Measurements from ENCODE around the gene ZRANB2. TPM values are rescaled to one million over a fixed set of nuclear protein-coding genes. Genes with fewer than 3 reads are reported as not detected.
A peak's percentile ranks its signal among the peaks of the same experiment; 100 is the strongest.

The ZRANB2 gene, protein sequence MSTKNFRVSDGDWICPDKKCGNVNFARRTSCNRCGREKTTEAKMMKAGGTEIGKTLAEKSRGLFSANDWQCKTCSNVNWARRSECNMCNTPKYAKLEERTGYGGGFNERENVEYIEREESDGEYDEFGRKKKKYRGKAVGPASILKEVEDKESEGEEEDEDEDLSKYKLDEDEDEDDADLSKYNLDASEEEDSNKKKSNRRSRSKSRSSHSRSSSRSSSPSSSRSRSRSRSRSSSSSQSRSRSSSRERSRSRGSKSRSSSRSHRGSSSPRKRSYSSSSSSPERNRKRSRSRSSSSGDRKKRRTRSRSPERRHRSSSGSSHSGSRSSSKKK
- 23.7 and 41.7 TPM in 2 replicates for total RNA-seq (2012; rRNA removed)
- 58.9 and 67.2 TPM in 2 replicates for polyA plus RNA-seq (2012; rRNA removed)
- polyA plus RNA-seq (2012; cell fraction: cytosol; rRNA removed) = 3.0 and 3.7 TPM in 2 replicates
- 13.8 and 232 TPM in 2 replicates for polyA plus RNA-seq (2012; cell fraction: nucleus; rRNA removed; ENCODE audit: low replicate concordance)
- percentile 97 among the genes with signal in this experiment for Bru-seq, nascent RNA
- percentile 92 among the genes with signal in this experiment for BruChase-seq, experiment 1, labeled RNA remaining after a 6-hour chase
- BruChase-seq, experiment 2, labeled RNA remaining after a 2-hour chase = percentile 99 among the genes with signal in this experiment
- long read RNA-seq, transcript ZRANB2-202 (10 exons, 3,078 nt) = minor isoform, 8 of 76 reads
- long read RNA-seq, transcript ZRANB2-201 (11 exons, 2,821 nt) = major isoform, 31 of 76 reads
- long read RNA-seq, partial matches to known transcripts = 25 of 76 reads
- long read RNA-seq, other reads (novel, unspliced or antisense) = 11 of 76 reads

DNA sequence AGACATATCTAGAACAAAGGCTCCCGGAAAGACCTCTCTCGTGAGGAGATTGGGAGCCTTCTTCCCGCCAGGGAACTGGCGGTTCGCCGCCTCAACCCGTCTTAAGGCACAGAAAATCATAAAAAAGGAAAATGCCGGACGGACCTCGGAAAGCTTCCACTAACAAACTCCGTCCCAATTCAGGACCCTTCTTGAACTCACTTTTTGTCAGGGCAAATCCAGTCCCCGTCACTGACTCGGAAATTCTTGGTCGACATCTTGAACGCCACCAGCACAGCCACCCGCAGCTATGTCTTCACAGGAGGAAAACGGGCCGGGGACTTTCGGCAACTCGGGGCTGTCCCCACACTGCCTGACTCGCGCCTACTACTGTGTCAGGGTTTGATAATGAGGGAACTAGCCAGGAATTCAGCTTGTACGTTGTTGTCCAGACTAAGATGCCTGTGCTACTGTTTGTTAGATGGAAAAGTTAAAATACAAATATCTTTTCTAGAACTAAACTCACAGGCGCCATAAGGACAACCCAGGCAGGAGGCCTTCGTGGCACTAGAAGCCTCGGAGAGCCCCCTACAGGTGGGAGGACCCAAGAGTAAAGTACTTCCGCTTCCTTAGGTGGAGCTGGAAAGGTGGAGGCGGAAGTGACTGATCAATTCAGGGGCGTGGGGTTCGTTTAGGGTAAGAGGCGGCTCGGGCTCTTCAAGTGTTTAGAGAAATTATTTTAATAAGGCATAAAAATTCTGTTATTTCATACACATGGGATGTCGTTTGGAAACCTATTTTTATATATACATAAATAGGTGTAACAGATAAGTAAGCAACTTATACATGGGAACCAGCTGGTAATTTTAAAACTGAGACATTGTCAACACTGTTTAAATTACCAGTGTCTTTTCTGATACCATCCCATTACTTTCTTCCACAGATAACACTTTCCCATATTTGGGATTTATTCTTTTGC lies at the start of gene ZRANB2:
ZRANB2 (minus strand) TSS at position 297 of the 958 bp plus-strand sequence; CDS start at position 257, 40 bp downstream.
- peak within 1 kb of the TSS; percentile 62; the same call in 1 of the 2 replicates for H2AK5ac ChIP-seq (ENCODE audit: low read depth, low read length)
- dilution Hi-C loops (cut with HindIII; ENCODE audit: low sequenced_read_pairs, unreplicated experiment) (no loop called here), intact Hi-C loops (cut with micrococcal nuclease) (no loop called here), in situ Hi-C loops (cut with MboI; ENCODE audit: low sequenced_read_pairs) (loop anchor here (25.0 kb wide), 2 partner anchors 956 to 1181 kb away; no protein-coding TSS in a partner anchor)
- H3K18ac ChIP-seq (ENCODE audit: low read depth, low read length) = peak within 1 kb of the TSS; percentile 98
- TF ChIP-seq RCOR1 (IDR thresholded peaks at IDR 0.05; ENCODE audit: insufficient replicate concordance, low read length) (no peak), MAFK (IDR thresholded peaks at IDR 0.05; ENCODE audit: low read depth, low read length) (no peak), RFX5 (IDR thresholded peaks at IDR 0.05; ENCODE audit: low read depth, low read length) (no peak), POLR2A (IDR thresholded peaks at IDR 0.05; ENCODE audit: low read depth, low read length) (peak; percentile 94), RAD21 (IDR thresholded peaks at IDR 0.05; ENCODE audit: low read length) (no peak), SMC3 (IDR thresholded peaks at IDR 0.05; ENCODE audit: low read depth, low read length) (no peak), CEBPB (IDR thresholded peaks at IDR 0.05; ENCODE audit: low read depth, low read length) (peak; percentile 73), MXI1 (IDR thresholded peaks at IDR 0.05; ENCODE audit: borderline replicate concordance, low read depth, low read length) (peak; percentile 71), NFE2L2 (IDR thresholded peaks at IDR 0.05; ENCODE audit: low read depth, low read length) (no peak), MAZ (IDR thresholded peaks at IDR 0.05; ENCODE audit: borderline replicate concordance, low read depth, low read length) (peak; percentile 58; the same call in 1 of the 2 replicates)
- TF ChIP-seq, protein P1, sequence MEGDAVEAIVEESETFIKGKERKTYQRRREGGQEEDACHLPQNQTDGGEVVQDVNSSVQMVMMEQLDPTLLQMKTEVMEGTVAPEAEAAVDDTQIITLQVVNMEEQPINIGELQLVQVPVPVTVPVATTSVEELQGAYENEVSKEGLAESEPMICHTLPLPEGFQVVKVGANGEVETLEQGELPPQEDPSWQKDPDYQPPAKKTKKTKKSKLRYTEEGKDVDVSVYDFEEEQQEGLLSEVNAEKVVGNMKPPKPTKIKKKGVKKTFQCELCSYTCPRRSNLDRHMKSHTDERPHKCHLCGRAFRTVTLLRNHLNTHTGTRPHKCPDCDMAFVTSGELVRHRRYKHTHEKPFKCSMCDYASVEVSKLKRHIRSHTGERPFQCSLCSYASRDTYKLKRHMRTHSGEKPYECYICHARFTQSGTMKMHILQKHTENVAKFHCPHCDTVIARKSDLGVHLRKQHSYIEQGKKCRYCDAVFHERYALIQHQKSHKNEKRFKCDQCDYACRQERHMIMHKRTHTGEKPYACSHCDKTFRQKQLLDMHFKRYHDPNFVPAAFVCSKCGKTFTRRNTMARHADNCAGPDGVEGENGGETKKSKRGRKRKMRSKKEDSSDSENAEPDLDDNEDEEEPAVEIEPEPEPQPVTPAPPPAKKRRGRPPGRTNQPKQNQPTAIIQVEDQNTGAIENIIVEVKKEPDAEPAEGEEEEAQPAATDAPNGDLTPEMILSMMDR (conservative IDR thresholded peaks at IDR 0.05; ENCODE audit: low read depth, low read length) = peak; percentile 87
- peak; percentile 97 for ATAC-seq (ENCODE audit: low read depth)
- peak within 1 kb of the TSS; percentile 81 for H3K4me3 ChIP-seq (ENCODE audit: insufficient read depth, low read depth, low read length)
- 0% methylated on average over 15 of the region's 33 CpGs; no CpG with 5 or more reads in 1 of the 2 experiments for WGBS, 2 experiments (ENCODE audit: extremely low coverage in 2 of 2, insufficient read length in 1 of 2)
- H3K36me3 ChIP-seq (ENCODE audit: control insufficient read depth, insufficient read depth, low read length) = peaks cover 4% of the 10 kb centered on the region
- H3K4me1 ChIP-seq (ENCODE audit: control insufficient read depth, insufficient read depth, low read length) = peaks cover 5% of the 10 kb centered on the region
- no TSS peak for BruUV-seq (replicated peaks)
- peak within 1 kb of the TSS; percentile 98 for H3K9ac ChIP-seq (ENCODE audit: low read depth, low read length)
- H3K4me2 ChIP-seq (ENCODE audit: low read depth, low read length) = peak within 1 kb of the TSS; percentile 85
- peak within 1 kb of the TSS; percentile 91 for H3K4ac ChIP-seq (ENCODE audit: low read depth, low read length)
- H4K91ac ChIP-seq (ENCODE audit: insufficient read depth, low read depth, low read length) = peak within 1 kb of the TSS; percentile 95
- peaks cover 3% of the 10 kb centered on the region for H3K9me1 ChIP-seq (ENCODE audit: insufficient read depth, low read length)
- ChIA-PET CTCF (interaction anchor here (0.5 to 1.5 kb wide), 6 partner anchors 9 to 1875 kb away, joined by 3 to 4 read pairs (median 3); no protein-coding TSS in a partner anchor), POLR2A (ENCODE audit: unreplicated experiment) (no interaction called here)
- peaks cover 12% of the 10 kb centered on the region; the same call in 1 of the 2 replicates for H4K20me1 ChIP-seq (ENCODE audit: insufficient read depth, low read length)
- H3K14ac ChIP-seq (replicated peaks; ENCODE audit: low read depth, low read length) = peak within 1 kb of the TSS; percentile 96
- peak; percentile 95 for DNase-seq
- peak within 1 kb of the TSS; percentile 97 for H2BK5ac ChIP-seq (ENCODE audit: low read depth, low read length, poor library complexity, severe bottlenecking)
- H3K27ac ChIP-seq (ENCODE audit: insufficient read depth, low read length) = peak within 1 kb of the TSS; percentile 84
- H2AK9ac ChIP-seq (replicated peaks; ENCODE audit: low read depth, low read length, poor library complexity) = peak within 1 kb of the TSS; percentile 57
- peak within 1 kb of the TSS; percentile 97 for H4K5ac ChIP-seq (ENCODE audit: low read depth, low read length)
- peak within 1 kb of the TSS; percentile 100 for H3K56ac ChIP-seq (ENCODE audit: extremely low read depth, insufficient read depth, low read length)
- peak within 1 kb of the TSS; percentile 76; the same call in 2 of the 3 replicates for H2BK15ac ChIP-seq (ENCODE audit: low read depth, low read length)
- peak within 1 kb of the TSS; percentile 49 to 100 for H4K8ac ChIP-seq (ENCODE audit: low read depth in 2 of 2, low read length in 2 of 2)
- H3K79me1 ChIP-seq (ENCODE audit: low read depth in 1 of 2, low read length in 2 of 2) = peaks cover 0 to 5% of the 10 kb centered on the region in 2 experiments; a peak in 2 of 4 replicates
- peak within 1 kb of the TSS; percentile 81 for H3K23ac ChIP-seq (ENCODE audit: low read depth, low read length)
- no peaks in the 10 kb centered on the region for H3K9me3 ChIP-seq (ENCODE audit: control insufficient read depth, insufficient read depth, low read length)
- H2AFZ ChIP-seq (replicated peaks; ENCODE audit: low read length, poor library complexity) = peak within 1 kb of the TSS; percentile 90
- peak within 1 kb of the TSS; percentile 95 for H2BK120ac ChIP-seq (ENCODE audit: low read depth, low read length)
- H3K27me3 ChIP-seq (ENCODE audit: control insufficient read depth, insufficient read depth, low read length) = no peaks in the 10 kb centered on the region
- peak within 1 kb of the TSS; percentile 88 for H2BK20ac ChIP-seq (ENCODE audit: low read depth, low read length)
